Liver (tissue), 9 donors: ENCODE results near the gene MAML3. TPM values are rescaled to one million over a fixed set of nuclear protein-coding genes. Genes with fewer than 3 reads are reported as not detected.

Experiments
- DNase-seq: peaks from one replicate; pipeline ENCODE4 v3.0.0-alpha.2; 2017; ENCODE audit warnings: low spot score
- H3K27ac ChIP-seq, 2 donors: one replicate each; pipeline ENCODE4 v1.7.0; 2013; ENCODE audit warnings: inconsistent platforms in 2 of 2, low read length in 2 of 2, control low read depth in 1 of 2, low read depth in 1 of 2, mild to moderate bottlenecking in 1 of 2
- H3K27me3 ChIP-seq, 4 donors: one replicate each; pipeline versions ENCODE4 v1.6.1 to v1.7.0; 2013; ENCODE audit warnings: low read length in 3 of 4, inconsistent platforms in 1 of 4, mild to moderate bottlenecking in 1 of 4, moderate library complexity in 1 of 4; ENCODE audit not compliant: control insufficient read depth in 4 of 4, insufficient read depth in 4 of 4
- H3K36me3 ChIP-seq, 4 donors: one replicate each; pipeline versions ENCODE4 v1.6.1 to v1.7.0; 2013; ENCODE audit warnings: low read length in 3 of 4, mild to moderate bottlenecking in 3 of 4, low read depth in 1 of 4, moderate library complexity in 1 of 4; ENCODE audit not compliant: control insufficient read depth in 4 of 4, insufficient read depth in 3 of 4
- H3K4me1 ChIP-seq, 4 donors: one replicate each; pipeline versions ENCODE4 v1.6.1 to v1.7.0; 2013; ENCODE audit warnings: low read length in 3 of 4, mild to moderate bottlenecking in 3 of 4, moderate library complexity in 1 of 4; ENCODE audit not compliant: control insufficient read depth in 4 of 4, insufficient read depth in 4 of 4
- H3K4me3 ChIP-seq, 3 donors: one replicate each; pipeline versions ENCODE4 v1.6.1 to v1.7.0; 2013; ENCODE audit warnings: low read length in 3 of 3, control low read depth in 1 of 3, low read depth in 1 of 3, mild to moderate bottlenecking in 1 of 3
- H3K9ac ChIP-seq, 2 donors: one replicate each; pipeline ENCODE4 v1.7.0; 2013; ENCODE audit warnings: low read length in 2 of 2, mild to moderate bottlenecking in 2 of 2, moderate library complexity in 2 of 2, control low read depth in 1 of 2, low read depth in 1 of 2
- H3K9me3 ChIP-seq, 4 donors: one replicate each; pipeline versions ENCODE4 v1.6.1 to v1.7.0; 2013; ENCODE audit warnings: low read length in 3 of 4; ENCODE audit not compliant: control insufficient read depth in 4 of 4
- EGR1 ChIP-seq, 2 donors: IDR thresholded peaks; 2 replicates each; pipeline ENCODE4 v1.6.1; 2016 to 2018; ENCODE audit warnings: antibody characterized with exemption in 2 of 2, low read depth in 2 of 2
- FOXA1 ChIP-seq: IDR thresholded peaks from 2 replicates; pipeline ENCODE4 v1.6.1; 2016; ENCODE audit warnings: antibody characterized with exemption
- FOXA2 ChIP-seq: IDR thresholded peaks from 2 replicates; pipeline ENCODE4 v1.6.1; 2016; ENCODE audit warnings: antibody characterized with exemption
- GABPA ChIP-seq, 2 donors: IDR thresholded peaks in 1 of 2; conservative IDR thresholded peaks in 1 of 2; 2 replicates each; pipeline ENCODE4 v1.6.1; 2016; ENCODE audit warnings: antibody characterized with exemption in 2 of 2, mild to moderate bottlenecking in 1 of 2, moderate library complexity in 1 of 2
- HNF4G ChIP-seq: IDR thresholded peaks from 2 replicates; pipeline ENCODE4 v1.6.1; 2016; ENCODE audit warnings: antibody characterized with exemption
- NR2F2 ChIP-seq: IDR thresholded peaks from 2 replicates; pipeline ENCODE4 v1.6.1; 2016; ENCODE audit warnings: antibody characterized with exemption
- RAD21 ChIP-seq, 2 donors: IDR thresholded peaks; 2 replicates each; pipeline ENCODE4 v1.6.1; 2016; ENCODE audit warnings: antibody characterized with exemption in 2 of 2, mild to moderate bottlenecking in 2 of 2
- RXRA ChIP-seq, 2 donors: IDR thresholded peaks; 2 replicates each; pipeline ENCODE4 v1.6.1; 2017 to 2018; ENCODE audit warnings: antibody characterized with exemption in 2 of 2, mild to moderate bottlenecking in 1 of 2
- SP1 ChIP-seq: IDR thresholded peaks from 2 replicates; pipeline ENCODE4 v1.6.1; 2018; ENCODE audit warnings: antibody characterized with exemption, mild to moderate bottlenecking
- TAF1 ChIP-seq: conservative IDR thresholded peaks from 2 replicates; pipeline ENCODE4 v1.6.1; 2016; ENCODE audit warnings: antibody characterized with exemption, mild to moderate bottlenecking
- YY1 ChIP-seq: IDR thresholded peaks from 2 replicates; pipeline ENCODE4 v1.6.1; 2016; ENCODE audit warnings: antibody characterized with exemption, mild to moderate bottlenecking
- WGBS: extraction: QIAGEN DNeasy Blood & Tissue Kit; methylation state at CpG from one replicate; pipeline ENCODE4 v1.1.7; 2013; 5-methylcytosine and 5-hydroxymethylcytosine counted together
- polyA plus RNA-seq, 2 donors: library from polyadenylated mRNA; stranded (reverse) in 1 of 2; unstranded in 1 of 2; fragments of 200-250 nt in 1 of 2; fragments of >200 nt in 1 of 2; fragmentation: Nextera tagmentation in 1 of 2; extraction: Ambion mirVana in 1 of 2; gene quantifications; one replicate each; pipeline versions ENCODE4 v1.2.1 to v1.2.3, GENCODE V29; 2013 to 2015
- total RNA-seq, 2 donors: library from RNA; depleted of rRNA; stranded (reverse); fragments of >200 nt; gene quantifications; one replicate each; pipeline ENCODE4 v1.2.3, GENCODE V29; 2014
- TF ChIP-seq, protein P1 (sequence below): IDR thresholded peaks from 2 replicates; pipeline ENCODE4 v1.6.1; 2016; ENCODE audit warnings: antibody characterized with exemption
- TF ChIP-seq, protein P2 (sequence below): fragments of 150-350 bp; IDR thresholded peaks from 2 replicates; pipeline ENCODE4 v1.5.1; 2017; ENCODE audit warnings: improper control_type of control experiment, low read depth, low read length; ENCODE audit not compliant: missing input control
- TF ChIP-seq, protein P3 (sequence below): IDR thresholded peaks from 2 replicates; pipeline ENCODE4 v1.6.1; 2016; ENCODE audit warnings: antibody characterized with exemption, mild to moderate bottlenecking
- TF ChIP-seq, protein P4 (sequence below): IDR thresholded peaks from 2 replicates; pipeline ENCODE4 v1.6.1; 2016; ENCODE audit warnings: antibody characterized with exemption
- TF ChIP-seq, protein P5 (sequence below): IDR thresholded peaks from 2 replicates; pipeline ENCODE4 v1.6.1; 2016; ENCODE audit warnings: antibody characterized with exemption
- donor health status: healthy.
- donor health status: healthy.
- donor health status: healthy.
- donor health status: healthy.
- donor health status: healthy.

MAML3 gene
- total and polyA plus RNA-seq, 4 donors, result 1.3 to 4.3 (median 2.7) TPM

DNA sequence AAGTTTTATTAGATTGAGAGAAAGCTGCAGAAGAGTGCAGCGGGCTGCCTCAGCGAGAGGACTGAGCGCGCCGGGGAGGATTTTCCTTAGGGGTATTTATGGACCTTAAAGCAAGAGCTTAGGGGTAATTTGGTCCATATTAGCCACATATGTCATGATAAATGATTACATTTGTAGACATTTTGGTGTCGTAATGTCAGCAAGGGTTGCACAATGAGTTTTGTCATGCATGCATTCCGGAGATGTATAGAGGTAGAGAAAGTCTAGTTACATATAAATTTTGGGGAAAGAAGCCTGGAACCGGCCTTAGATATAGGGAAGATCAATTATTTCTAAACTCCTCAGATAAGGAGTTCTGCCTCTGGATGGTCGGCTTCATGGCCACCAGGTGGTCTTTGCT, 478.3 kb downstream of the MAML3 start:
- no peak for DNase-seq
- Histone ChIP-seq H3K9ac (no peak overlapping the region), H3K4me1 (peaks cover 2 to 24% (median 7%) of the 10 kb centered on the region in 4 donors), H3K27me3 (no peaks in the 10 kb centered on the region), H3K4me3 (no peak overlapping the region), H3K36me3 (peaks cover 2 to 20% (median 15%) of the 10 kb centered on the region in 4 donors), H3K27ac (no peak overlapping the region), H3K9me3 (no peaks in the 10 kb centered on the region)
- TF ChIP-seq YY1, result no peak
- no peak for TF ChIP-seq NR2F2
- TF ChIP-seq RXRA (IDR thresholded peaks at IDR 0.05), result no peak
- TF ChIP-seq, protein P1, sequence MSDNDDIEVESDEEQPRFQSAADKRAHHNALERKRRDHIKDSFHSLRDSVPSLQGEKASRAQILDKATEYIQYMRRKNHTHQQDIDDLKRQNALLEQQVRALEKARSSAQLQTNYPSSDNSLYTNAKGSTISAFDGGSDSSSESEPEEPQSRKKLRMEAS, result no peak
- TF ChIP-seq FOXA2, result no peak
- no peak for TF ChIP-seq RAD21 (IDR thresholded peaks at IDR 0.05)
- no peak for TF ChIP-seq HNF4G
- TF ChIP-seq, protein P2, sequence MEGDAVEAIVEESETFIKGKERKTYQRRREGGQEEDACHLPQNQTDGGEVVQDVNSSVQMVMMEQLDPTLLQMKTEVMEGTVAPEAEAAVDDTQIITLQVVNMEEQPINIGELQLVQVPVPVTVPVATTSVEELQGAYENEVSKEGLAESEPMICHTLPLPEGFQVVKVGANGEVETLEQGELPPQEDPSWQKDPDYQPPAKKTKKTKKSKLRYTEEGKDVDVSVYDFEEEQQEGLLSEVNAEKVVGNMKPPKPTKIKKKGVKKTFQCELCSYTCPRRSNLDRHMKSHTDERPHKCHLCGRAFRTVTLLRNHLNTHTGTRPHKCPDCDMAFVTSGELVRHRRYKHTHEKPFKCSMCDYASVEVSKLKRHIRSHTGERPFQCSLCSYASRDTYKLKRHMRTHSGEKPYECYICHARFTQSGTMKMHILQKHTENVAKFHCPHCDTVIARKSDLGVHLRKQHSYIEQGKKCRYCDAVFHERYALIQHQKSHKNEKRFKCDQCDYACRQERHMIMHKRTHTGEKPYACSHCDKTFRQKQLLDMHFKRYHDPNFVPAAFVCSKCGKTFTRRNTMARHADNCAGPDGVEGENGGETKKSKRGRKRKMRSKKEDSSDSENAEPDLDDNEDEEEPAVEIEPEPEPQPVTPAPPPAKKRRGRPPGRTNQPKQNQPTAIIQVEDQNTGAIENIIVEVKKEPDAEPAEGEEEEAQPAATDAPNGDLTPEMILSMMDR, result no peak
- TF ChIP-seq, protein P3, sequence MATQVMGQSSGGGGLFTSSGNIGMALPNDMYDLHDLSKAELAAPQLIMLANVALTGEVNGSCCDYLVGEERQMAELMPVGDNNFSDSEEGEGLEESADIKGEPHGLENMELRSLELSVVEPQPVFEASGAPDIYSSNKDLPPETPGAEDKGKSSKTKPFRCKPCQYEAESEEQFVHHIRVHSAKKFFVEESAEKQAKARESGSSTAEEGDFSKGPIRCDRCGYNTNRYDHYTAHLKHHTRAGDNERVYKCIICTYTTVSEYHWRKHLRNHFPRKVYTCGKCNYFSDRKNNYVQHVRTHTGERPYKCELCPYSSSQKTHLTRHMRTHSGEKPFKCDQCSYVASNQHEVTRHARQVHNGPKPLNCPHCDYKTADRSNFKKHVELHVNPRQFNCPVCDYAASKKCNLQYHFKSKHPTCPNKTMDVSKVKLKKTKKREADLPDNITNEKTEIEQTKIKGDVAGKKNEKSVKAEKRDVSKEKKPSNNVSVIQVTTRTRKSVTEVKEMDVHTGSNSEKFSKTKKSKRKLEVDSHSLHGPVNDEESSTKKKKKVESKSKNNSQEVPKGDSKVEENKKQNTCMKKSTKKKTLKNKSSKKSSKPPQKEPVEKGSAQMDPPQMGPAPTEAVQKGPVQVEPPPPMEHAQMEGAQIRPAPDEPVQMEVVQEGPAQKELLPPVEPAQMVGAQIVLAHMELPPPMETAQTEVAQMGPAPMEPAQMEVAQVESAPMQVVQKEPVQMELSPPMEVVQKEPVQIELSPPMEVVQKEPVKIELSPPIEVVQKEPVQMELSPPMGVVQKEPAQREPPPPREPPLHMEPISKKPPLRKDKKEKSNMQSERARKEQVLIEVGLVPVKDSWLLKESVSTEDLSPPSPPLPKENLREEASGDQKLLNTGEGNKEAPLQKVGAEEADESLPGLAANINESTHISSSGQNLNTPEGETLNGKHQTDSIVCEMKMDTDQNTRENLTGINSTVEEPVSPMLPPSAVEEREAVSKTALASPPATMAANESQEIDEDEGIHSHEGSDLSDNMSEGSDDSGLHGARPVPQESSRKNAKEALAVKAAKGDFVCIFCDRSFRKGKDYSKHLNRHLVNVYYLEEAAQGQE, result no peak
- 93% methylated on average over 9 of the region's 9 CpGs for WGBS

DNA sequence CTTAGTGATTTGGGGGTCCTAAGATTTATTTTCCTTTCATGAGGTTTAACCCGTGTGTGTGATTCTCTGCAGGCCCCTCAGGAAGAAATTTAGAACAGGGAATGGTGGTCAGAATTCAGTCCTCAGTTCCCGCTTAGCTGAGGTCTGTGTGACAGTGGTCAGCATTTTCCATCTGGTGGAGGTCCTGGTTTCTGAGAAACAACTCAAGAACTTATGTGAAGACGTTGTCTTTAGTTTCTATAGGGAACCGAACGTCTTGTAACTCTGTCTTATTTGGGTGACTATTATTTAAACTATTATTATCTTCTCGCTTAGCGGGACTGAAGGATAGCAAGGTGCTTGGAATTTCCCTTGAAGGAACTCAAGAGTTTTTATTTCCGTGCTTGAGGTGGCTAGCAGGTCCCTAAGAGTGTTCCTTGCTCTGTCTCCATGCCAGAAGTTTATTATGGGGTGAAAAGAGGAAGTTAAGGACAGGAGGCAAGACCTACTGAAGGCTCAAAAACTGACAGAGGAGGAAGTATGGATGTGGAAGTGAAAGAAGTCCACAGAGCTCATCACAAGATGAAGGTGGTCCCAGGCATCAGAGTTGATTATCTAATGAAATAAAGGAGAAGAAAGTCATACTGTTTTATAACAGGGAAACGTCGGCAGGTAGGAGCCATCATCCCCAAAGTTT, 479.0 kb downstream of the MAML3 start:
- peaks cover 2 to 19% (median 14%) of the 10 kb centered on the region in 4 donors for H3K36me3 ChIP-seq
- 85% methylated on average over 10 of the region's 10 CpGs for WGBS
- H3K9me3 ChIP-seq, result no peaks in the 10 kb centered on the region
- no peak overlapping the region for H3K27ac ChIP-seq
- no peak overlapping the region for H3K9ac ChIP-seq
- no peak for TF ChIP-seq TAF1
- TF ChIP-seq SP1, result no peak
- no peak for TF ChIP-seq EGR1 (IDR thresholded peaks at IDR 0.05; ENCODE audit: low read depth in 2 of 2)
- TF ChIP-seq, protein P2, result no peak
- TF ChIP-seq RAD21 (IDR thresholded peaks at IDR 0.05), result no peak
- TF ChIP-seq GABPA (IDR thresholded peaks at IDR 0.05 in 1 of 2, conservative IDR thresholded peaks at IDR 0.05 in 1 of 2), result no peak
- TF ChIP-seq FOXA1, result no peak
- TF ChIP-seq, protein P4, sequence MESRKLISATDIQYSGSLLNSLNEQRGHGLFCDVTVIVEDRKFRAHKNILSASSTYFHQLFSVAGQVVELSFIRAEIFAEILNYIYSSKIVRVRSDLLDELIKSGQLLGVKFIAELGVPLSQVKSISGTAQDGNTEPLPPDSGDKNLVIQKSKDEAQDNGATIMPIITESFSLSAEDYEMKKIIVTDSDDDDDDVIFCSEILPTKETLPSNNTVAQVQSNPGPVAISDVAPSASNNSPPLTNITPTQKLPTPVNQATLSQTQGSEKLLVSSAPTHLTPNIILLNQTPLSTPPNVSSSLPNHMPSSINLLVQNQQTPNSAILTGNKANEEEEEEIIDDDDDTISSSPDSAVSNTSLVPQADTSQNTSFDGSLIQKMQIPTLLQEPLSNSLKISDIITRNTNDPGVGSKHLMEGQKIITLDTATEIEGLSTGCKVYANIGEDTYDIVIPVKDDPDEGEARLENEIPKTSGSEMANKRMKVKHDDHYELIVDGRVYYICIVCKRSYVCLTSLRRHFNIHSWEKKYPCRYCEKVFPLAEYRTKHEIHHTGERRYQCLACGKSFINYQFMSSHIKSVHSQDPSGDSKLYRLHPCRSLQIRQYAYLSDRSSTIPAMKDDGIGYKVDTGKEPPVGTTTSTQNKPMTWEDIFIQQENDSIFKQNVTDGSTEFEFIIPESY, result no peak
- TF ChIP-seq, protein P5, sequence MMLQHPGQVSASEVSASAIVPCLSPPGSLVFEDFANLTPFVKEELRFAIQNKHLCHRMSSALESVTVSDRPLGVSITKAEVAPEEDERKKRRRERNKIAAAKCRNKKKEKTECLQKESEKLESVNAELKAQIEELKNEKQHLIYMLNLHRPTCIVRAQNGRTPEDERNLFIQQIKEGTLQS, result no peak
- DNase-seq, result no peak
- peaks cover 0 to 18% (median 5%) of the 10 kb centered on the region in 4 donors for H3K4me1 ChIP-seq
- no peak overlapping the region for H3K4me3 ChIP-seq
- no peaks in the 10 kb centered on the region for H3K27me3 ChIP-seq
